Measurements from ENCODE around the gene GINS1. TPM values are rescaled to one million over a fixed set of nuclear protein-coding genes. Genes with fewer than 3 reads are reported as not detected.

Gene GINS1
- total RNA-seq (2014; rRNA removed; shearing (Covaris generic)) = 25.2 and 40.0 TPM in 2 replicates

GRCh38 chr20:25407311-25408169 lies at the start of gene GINS1:
Gene GINS1 (plus strand): TSS chr20:25407673. CDS start chr20:25407821, 148 bp downstream.
- DNase-seq (ENCODE audit: low spot score) = peak; percentile 87
- in situ Hi-C loops (cut with HindIII; ENCODE audit: low sequenced_read_pairs) = no loop called here

GRCh38 chr20:25360631-25361286 lies 46.7 kb upstream of the GINS1 start:
- in situ Hi-C loops (cut with HindIII; ENCODE audit: low sequenced_read_pairs) = no loop called here

GRCh38 chr20:25361287-25361683 lies 46.2 kb upstream of the GINS1 start:
- DNase-seq (ENCODE audit: low spot score) = no peak
- in situ Hi-C loops (cut with HindIII; ENCODE audit: low sequenced_read_pairs) = no loop called here

More at GRCh38 chr20:25360631-25361286, 46.7 kb upstream of the GINS1 start:
- DNase-seq (ENCODE audit: low spot score) = no peak

DNA sequence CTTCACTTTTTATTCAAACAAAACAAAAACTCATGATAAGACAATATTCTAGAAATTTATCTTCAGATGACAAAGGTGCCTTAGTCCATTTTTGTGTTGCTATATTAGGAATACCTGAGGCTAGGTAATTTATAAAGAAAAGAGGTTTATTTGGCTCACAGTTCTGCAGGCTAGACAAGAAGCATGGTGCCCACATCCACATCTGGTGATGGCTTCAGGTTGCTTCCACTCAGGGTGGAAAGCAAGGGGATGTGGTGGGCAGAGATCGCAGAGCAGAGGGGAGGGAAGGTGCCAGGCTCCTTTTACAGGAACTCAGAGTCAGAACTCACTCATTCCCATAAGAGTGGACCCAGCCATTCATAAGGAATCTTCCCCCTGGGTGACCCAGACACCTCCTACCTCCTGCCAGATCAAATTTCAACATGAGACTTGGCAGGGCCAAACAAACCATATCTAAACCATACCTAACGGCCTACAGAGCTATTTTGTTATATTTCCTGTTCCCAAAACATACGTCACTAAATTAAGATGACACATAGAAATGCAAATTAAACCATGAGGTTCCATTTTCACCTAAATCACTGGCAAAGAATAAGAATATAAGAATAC lies 43.2 kb upstream of the GINS1 start:
- no peak for DNase-seq (ENCODE audit: low spot score)
- in situ Hi-C loops (cut with HindIII; ENCODE audit: low sequenced_read_pairs) = no loop called here

DNA sequence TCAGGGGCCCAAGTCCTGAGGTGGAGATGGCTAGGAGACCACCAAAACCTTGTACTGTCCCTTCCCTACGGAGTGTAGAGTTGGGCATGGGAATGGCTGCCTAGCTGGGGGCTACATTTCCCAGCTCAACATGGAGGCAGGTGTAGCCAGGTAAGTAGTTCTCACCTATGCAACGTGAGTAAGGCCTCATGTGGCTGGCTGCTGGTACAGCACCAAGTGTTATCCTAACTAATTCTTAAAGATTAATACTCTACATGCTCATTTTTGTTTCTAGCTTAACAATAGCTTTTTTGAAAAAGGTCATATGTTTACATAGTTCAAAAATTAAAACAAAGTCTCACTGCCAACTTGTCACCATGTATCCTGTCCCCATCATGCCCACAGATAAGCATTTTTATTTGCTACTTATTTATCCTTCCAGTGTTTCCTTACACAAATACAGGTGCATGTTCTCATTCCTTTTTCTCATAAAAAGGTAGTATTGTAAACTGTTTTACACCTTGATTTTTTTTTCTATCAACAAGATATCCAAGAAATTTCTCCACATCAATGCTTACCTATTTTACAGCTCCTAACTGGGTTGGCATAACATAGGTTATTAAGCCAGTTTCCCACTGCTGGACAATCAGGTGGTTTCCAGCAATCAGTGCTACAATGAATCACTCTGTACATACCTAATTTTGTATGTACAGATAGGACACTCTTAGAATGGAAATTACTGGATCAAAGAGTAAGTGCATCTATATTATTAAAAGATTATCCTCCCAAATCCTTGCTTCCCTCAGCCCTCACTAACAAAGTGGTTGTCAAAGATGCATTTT lies 42.4 kb upstream of the GINS1 start:
- in situ Hi-C loops (cut with HindIII; ENCODE audit: low sequenced_read_pairs) = no loop called here
- DNase-seq (ENCODE audit: low spot score) = no peak

- in situ Hi-C loops (cut with HindIII; ENCODE audit: low sequenced_read_pairs) = no loop called here
These were observed 38.9 kb upstream of the GINS1 start for GRCh38 chr20:25368526-25368925.

DNA sequence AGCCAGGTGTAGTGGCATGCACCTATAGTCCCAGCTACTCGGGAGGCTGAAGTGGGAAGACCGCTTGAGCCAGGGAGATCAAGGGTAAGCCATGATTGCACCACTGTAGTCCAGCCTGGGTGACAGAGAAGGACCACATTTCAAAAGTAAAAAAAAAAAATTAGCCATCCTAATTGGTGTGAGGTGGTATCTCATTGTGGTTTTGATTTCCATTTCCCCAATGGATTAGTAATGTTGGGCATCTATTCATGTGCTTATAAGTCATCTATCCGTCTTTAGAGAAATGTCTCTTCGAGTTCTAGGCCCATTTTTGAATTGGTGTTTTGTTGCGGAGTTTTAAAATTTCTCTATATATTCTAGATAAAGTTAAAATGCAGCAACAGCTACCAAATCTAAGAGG lies 38.5 kb upstream of the GINS1 start:
- in situ Hi-C loops (cut with HindIII; ENCODE audit: low sequenced_read_pairs) = no loop called here

More at GRCh38 chr20:25368526-25368925, 38.9 kb upstream of the GINS1 start:
- DNase-seq (ENCODE audit: low spot score) = no peak

GRCh38 chr20:25369529-25369928 lies 37.9 kb upstream of the GINS1 start:
- DNase-seq (ENCODE audit: low spot score) = no peak
- in situ Hi-C loops (cut with HindIII; ENCODE audit: low sequenced_read_pairs) = no loop called here

More for the DNA sequence above, 38.5 kb upstream of the GINS1 start:
- no peak for DNase-seq (ENCODE audit: low spot score)

DNA sequence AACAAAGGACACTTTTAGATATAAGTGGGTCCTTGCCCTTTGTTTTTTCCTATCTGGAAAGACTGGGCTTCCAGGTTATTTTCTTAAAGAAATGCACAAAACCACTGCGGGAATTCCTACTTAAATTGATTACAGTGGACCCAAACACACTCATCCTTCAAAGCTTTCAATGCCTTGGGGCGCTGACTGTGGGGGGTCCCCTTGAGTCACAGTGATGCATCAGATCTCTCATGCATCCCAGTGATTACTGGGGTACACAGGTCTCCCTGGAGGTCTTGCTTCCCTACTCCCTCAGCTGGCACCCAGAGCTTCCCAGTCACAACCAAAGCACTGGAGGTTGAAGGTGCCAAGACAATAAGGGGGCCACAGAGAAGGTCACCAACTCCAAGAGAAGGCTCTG lies 37.5 kb upstream of the GINS1 start:
- no peak for DNase-seq (ENCODE audit: low spot score)
- in situ Hi-C loops (cut with HindIII; ENCODE audit: low sequenced_read_pairs) = no loop called here

DNA sequence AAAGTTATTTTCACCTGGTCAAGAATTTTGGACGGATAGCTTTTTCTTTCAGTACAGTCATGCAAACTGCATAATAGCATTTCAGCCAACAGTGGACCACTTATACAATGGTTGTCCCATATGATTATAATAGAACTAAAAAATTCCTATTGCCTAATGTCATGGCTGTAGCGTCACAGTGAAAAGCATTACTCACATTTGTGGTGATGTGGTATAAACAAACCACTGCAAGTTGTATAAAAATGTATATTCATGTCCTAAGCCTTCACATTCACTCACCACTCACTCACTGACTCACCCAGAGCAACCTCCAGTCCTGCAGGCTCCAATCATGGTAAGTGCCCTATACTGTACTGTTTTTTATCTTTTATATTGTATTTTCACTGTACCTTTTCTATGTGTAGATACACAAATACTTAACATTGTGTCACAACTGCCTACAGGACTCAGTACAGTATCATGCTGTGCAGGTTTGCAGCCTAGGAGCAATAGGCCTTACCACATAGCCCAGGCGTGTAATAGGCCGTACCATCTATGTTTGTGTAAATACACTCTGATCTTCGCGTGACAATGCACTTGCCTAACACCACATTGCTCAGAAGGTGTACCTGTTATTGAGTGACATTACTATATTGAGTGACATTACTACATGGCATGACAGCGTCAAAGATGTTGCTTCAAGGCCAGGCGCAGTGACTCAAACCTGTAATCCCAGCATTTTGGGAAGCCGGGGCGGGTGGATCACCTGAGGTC lies 34.7 kb upstream of the GINS1 start:
- in situ Hi-C loops (cut with HindIII; ENCODE audit: low sequenced_read_pairs) = no loop called here
- DNase-seq (ENCODE audit: low spot score) = no peak

DNA sequence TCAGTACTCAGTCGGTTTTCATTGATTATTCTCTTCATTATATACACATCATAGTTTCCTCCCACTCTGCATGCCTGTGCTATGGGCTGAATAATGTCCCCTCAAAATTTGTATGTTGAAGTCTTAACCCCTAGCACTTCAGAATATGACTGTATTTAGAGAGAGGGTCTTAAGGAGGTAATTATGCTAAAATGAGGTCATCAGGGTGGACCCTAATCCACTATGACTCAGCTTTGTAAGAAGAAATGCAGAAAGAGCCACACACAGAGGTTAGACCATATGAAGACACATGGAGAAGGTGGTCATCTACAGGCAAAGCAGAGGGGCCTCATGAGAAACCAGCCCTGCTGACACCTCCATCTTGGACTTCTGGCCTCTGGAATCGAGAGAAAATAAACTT lies 32.6 kb upstream of the GINS1 start:
- no peak for DNase-seq (ENCODE audit: low spot score)
- in situ Hi-C loops (cut with HindIII; ENCODE audit: low sequenced_read_pairs) = no loop called here

GRCh38 chr20:25376236-25376635 lies 31.2 kb upstream of the GINS1 start:
- in situ Hi-C loops (cut with HindIII; ENCODE audit: low sequenced_read_pairs) = no loop called here
- DNase-seq (ENCODE audit: low spot score) = peak; percentile 41

- in situ Hi-C loops (cut with HindIII; ENCODE audit: low sequenced_read_pairs) = no loop called here
- peak; percentile 75 for DNase-seq (ENCODE audit: low spot score)
These were observed 30.6 kb upstream of the GINS1 start for GRCh38 chr20:25376886-25377285.

- in situ Hi-C loops (cut with HindIII; ENCODE audit: low sequenced_read_pairs) = no loop called here
- DNase-seq (ENCODE audit: low spot score) = no peak
These were observed 29.1 kb upstream of the GINS1 start for GRCh38 chr20:25378189-25378883.

GRCh38 chr20:25378884-25379733 lies 28.4 kb upstream of the GINS1 start:
- no peak for DNase-seq (ENCODE audit: low spot score)
- in situ Hi-C loops (cut with HindIII; ENCODE audit: low sequenced_read_pairs) = no loop called here

DNA sequence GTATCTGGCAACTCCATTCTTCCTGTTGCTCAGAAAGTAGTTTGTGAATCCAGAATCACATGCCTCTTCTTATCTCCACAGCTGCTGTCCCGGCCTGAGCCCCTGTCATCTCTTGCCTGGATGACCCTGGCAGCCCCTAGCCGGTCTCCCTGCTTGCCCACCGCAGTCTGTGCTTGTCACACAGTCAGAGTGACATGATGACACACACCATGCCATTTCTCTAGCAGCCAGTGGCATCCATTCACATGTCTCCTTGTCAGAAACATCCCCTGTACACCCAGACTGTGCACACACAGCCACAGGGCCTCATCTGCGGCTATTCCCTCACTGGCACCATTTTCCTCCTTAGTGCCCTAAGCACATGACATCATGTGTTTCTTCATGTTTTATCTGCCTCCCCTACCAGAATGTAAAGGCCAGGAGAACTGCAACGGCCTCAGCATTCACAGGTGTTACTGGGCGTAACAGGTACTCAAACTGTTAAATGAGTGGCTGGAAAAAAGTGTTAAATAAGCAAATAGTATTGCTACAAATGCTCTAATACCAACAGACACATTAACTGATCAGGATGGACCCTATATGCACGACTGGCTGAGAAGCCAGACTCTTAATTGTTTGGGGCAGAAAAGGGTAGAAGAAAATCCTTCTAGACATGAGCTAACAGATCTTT lies 26.4 kb upstream of the GINS1 start:
- in situ Hi-C loops (cut with HindIII; ENCODE audit: low sequenced_read_pairs) = no loop called here
- DNase-seq (ENCODE audit: low spot score) = no peak

Data from G401 (cell line).